Stimulated activated CD8-positive, alpha-beta memory T cell treated with anti-CD3 and anti-CD28 coated beads, Interleukin-12 subunit alpha, Interleukin-12 subunit beta, amount 100 ng/mL, for 24 hours (primary cell): Measurements from ENCODE around the gene GABRB3.

Source experiments
- DNase-seq: peaks from one replicate; pipeline ENCODE4 v3.0.0-alpha.2; 2020; ENCODE audit errors: extremely low read depth

The GABRB3 gene

GRCh38 chr15:26561130-26561529 is 211.7 kb downstream of the GABRB3 start:
- DNase-seq = no peak

- DNase-seq = no peak
These were observed 217.0 kb downstream of the GABRB3 start for GRCh38 chr15:26555898-26556297.

- no peak for DNase-seq
These were observed 221.4 kb downstream of the GABRB3 start for GRCh38 chr15:26551473-26551872.

- no peak for DNase-seq
These were observed 222.0 kb downstream of the GABRB3 start for GRCh38 chr15:26550880-26551279.

GRCh38 chr15:26537663-26538062 is 235.2 kb downstream of the GABRB3 start:
- DNase-seq = no peak

- no peak for DNase-seq
These were observed 241.4 kb downstream of the GABRB3 start for GRCh38 chr15:26531489-26531888.

GRCh38 chr15:26525096-26525495 is 247.8 kb downstream of the GABRB3 start:
- no peak for DNase-seq

- no peak for DNase-seq
These were observed 251.1 kb downstream of the GABRB3 start for GRCh38 chr15:26521691-26522198.

- DNase-seq = no peak
These were observed 251.7 kb downstream of the GABRB3 start for GRCh38 chr15:26521130-26521529.

GRCh38 chr15:26518885-26519284 is 254.0 kb downstream of the GABRB3 start:
- no peak for DNase-seq

- DNase-seq = no peak
These were observed 256.5 kb downstream of the GABRB3 start for GRCh38 chr15:26516102-26516980.

- no peak for DNase-seq
These were observed 268.9 kb downstream of the GABRB3 start for GRCh38 chr15:26504009-26504408.
